Right forelimb (tissue), 1 donor: ENCODE measurements around the gene DCTN2.
"Not testable (repeated sequence)": the region's sequence is repeated elsewhere in the genome, so short reads cannot be mapped to it uniquely, and the experiment has no call there.

Experiments used
- DNase-seq: peaks from one replicate; pipeline ENCODE4 v3.0.0-alpha.2; 2018

The DCTN2 gene

DNA sequence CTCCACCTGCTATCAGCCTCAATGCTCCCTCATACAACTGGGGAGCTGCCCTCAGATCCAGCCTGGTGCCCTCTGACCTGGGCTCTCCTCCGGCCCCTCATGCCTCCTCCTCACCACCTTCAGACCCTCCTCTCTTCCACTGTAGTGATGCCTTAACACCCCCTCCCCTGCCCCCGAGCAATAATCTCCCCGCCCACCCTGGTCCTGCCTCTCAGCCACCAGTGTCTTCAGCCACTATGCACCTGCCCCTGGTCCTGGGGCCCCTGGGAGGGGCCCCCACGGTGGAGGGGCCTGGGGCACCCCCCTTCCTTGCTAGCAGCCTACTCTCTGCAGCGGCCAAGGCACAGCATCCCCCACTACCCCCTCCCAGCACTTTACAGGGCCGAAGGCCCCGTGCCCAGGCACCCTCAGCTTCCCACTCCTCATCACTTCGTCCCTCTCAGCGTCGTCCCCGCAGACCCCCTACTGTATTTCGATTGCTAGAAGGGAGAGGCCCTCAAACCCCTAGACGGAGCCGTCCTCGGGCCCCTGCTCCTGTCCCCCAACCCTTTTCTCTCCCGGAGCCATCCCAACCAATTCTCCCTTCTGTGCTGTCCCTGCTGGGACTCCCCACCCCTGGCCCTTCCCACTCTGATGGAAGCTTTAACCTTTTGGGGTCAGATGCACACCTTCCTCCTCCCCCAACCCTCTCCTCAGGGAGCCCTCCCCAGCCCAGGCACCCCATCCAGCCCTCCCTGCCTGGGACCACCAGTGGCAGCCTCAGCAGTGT lies 21.2 kb downstream of the DCTN2 start:
- DNase-seq = no peak

DNA sequence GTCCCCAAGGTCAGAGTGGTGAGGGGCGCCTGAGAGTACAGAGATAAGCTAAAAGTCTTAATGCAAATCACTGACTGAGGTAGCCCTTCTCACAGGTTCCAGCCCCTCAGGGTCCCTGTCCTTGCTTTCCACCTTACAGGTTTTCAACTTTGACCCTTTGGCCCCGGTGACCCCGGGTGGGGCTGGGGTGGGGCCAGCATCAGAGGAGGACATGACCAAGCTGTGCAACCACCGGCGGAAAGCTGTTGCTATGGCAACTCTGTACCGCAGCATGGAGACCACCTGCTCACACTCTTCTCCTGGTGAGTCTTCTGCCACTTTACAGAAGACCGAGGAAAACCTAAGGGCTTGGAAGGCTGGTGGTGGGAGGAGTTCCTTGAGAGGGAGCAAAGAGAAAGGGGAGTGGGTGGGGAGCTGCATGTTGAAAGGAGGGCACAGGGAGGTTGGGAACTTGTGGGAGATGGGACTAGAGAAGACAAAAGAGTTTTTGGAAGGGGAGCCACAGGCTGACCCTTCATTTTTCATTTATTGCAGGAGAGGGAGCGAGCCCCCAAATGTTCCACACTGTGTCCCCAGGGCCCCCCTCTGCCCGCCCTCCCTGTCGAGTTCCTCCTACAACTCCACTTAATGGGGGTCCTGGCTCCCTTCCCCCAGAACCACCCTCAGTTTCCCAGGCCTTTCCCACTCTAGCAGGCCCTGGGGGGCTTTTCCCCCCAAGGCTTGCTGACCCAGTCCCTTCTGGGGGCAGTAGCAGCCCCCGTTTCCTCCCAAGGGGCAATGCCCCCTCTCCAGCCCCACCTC lies 22.0 kb downstream of the DCTN2 start:
- no peak for DNase-seq

DNA sequence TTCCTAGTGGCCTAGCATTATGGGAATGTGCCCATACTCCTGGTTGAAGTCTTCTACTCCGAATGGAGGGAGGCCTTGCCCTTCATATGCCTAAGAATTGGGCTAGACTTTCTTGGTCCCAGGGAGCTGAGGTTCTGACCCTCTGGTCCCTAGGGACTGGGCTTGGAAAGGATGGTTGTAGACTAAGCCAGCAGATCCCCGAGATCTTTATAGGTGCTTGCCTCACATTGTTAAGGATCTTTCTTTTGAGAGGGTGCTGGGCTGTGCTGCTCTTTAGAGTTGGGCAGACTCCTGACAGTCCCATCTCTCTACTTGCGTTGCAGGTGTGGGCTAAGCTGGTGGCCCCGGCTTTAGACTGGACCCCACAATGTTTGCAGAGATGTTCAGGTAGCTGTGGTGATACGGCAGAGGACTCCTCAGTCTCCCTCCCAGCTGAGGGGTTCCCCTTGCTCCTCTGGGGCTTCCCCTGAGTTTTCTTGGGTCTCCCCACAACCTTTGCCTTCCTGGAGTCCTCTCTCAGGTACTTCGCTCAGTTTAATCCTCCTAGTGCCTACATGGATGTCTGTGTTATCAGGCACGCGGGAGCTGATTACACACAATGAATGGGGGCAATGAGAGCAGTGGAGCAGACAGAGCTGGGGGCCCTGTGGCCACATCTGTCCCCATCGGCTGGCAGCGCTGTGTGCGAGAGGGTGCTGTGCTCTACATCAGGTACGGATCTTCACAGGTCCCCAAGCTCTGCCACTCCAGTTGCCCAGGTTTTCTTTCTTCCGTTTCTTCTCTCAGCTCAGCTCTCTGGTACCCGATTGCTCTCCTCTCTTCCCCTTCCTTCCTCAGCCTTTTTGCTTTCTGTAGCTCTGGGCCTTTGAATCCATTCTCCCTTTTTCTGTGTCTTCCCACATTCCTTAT lies 23.0 kb downstream of the DCTN2 start:
- no peak for DNase-seq

DNA sequence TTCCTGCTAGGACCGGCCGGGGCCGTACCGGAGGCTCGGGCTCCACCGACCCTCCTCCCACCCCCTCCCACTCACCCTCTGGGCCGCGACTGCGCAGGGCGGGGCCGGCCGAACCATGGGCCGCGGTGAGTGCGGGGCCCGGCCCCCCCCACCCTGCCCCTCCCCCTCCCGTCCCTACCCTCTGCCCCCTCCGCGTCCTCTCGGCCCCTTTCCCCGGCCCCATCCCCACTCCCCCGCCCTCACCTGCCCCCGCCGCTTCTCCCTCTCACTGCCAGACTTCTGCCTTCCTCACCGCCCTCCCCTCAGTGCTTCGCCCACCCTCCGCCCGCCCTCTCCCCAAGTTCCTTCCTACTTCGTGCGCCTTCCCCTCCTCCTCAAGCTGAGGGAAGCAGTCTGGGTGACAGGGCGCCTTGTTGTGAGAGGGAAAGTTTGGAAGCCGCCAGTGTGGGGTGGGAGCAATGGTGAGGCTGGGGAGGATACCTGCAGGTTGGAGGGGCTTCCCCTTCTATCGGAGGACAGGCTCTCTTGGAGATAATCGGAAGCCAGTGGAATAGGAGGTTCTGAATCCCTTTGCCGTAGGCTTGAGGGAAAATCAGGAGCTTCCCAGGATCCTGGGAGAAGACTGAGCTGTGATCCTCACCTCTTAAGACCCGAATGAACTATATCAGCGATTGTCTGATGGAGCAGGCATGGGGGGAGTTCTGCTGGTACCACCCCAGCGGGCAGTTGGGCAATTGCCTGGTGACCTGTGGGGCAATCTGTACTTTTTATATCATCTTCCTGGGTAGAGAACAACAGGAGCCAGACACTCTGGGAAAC lies 23.9 kb downstream of the DCTN2 start:
- DNase-seq = peak; percentile 85

DNA sequence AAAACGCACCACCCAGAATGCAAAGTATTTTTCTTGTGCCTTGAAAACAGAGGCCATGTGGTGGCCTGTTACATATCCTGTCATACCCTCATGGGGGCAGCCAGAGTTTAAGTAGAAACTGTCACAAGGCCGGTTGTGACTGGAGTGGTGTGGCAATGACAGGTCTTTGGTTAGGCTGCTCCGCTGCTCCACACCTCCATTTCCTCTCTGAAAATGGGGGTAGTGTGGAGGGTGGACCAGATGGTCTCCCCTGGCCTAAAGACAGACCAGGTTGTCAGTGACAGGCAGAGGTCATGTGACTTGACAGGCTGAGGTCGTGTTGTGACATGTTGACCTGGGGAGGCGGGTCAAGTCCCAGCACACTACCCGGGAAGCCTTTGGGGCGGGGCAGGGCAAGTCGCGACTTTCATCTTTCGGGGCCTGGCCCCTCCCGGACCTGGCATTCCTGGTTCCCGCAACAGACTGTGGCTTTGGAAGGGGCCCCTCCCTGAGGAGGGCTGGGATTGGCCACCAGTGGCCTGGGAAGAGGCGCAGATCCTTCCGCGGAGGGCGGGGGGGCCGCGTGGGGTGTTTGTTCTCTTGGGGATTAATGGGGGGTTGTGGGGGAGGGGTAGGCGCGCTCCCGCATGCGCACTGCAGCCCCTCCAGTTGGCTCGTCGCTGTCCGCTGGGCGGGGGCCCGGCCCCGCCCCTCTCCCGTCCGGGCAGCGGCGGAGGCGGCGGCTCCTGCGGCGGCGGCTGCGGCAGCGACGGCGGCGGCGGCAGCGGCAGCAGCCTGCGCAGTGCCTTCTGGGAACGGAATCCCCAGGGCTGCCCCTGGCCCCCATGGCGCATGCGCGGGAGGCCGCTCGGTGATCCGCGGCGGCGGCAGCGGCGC lies 24.7 kb downstream of the DCTN2 start, which contains the start of gene MBD6:
Gene MBD6 (plus strand): TSS at position 814 of the 876 bp plus-strand sequence. CDS start 1,480 bp downstream, outside the sequence.
- peak; percentile 94 for DNase-seq

DNA sequence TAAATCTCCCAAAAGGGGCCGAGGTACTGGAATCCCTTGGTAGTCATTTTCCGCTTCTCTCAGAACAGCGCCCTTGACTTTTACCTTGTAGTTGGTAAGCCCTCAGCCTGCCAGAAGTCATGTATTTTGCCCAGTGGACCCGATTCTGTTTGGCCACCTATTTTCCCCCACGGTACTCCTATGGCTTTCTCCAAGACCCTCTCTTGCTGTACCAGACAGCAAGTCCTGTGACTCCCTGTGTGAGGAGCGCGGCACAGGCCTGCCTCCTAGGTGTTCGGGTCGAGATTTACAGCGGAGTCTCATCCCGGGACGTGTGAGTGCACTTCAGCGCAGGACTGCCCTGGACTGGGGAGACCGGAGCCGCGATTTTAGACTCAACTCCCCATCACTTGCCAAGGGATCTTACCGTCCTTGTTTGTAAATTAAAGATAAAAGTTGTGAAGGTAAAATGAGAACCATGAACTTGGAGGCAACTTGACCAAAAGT lies 25.4 kb downstream of the DCTN2 start:
- no peak for DNase-seq

DNA sequence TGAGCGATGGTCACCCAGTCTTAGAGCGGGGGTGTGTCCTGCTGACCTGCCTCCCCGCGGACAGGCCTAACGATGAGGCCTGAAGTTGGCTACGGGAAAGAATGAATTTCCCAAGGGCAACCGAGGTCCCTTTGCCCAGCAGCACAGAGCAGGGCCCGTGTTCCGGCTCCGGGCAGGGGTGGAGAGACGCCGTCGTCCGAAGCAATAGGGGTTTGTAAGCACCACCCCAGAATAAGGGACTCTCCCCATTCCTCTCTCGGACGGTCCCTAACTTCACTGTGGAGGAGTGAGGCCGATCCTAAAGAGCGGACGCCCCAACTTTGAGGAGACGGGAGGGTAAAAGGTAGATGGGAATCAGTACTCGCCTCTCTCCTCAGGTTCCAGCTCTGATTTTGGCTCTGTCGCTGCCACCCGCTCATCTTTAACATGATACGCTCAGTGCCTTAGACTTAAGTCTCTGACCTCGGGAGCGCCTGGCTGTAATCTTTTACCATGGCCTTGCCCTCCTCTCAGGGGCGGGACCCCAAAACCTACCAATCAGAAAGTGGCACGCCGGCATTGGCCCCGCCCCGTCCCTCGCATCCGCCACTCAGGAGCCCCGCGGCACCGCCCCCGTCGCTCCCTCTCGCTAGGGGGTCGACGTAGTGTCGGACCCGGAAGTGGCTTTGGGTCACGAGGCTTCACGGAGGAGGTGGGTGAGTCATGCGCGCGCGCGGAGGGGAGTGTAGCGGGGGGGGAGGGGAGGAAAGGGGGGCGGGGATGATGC lies 26.8 kb downstream of the DCTN2 start, which contains the start of gene DDIT3:
Gene DDIT3 (minus strand): TSS at position 462 of the 766 bp plus-strand sequence. CDS start 3,108 bp downstream, outside the sequence.
- DNase-seq = peak; percentile 100

DNA sequence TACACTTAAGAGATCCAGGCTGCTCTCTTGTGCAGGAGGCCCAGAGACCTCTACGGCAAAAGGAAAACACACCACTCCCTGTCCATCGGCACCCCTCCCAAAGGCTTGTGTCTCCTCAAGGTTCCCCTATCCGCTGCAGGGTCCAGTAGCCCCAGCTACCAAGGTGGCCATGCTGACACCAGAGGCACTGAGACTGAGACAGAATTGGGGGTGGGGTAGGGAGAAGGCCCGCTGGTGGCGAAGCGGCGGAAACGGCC lies 27.3 kb downstream of the DCTN2 start:
- peak; percentile 72 for DNase-seq

DNA sequence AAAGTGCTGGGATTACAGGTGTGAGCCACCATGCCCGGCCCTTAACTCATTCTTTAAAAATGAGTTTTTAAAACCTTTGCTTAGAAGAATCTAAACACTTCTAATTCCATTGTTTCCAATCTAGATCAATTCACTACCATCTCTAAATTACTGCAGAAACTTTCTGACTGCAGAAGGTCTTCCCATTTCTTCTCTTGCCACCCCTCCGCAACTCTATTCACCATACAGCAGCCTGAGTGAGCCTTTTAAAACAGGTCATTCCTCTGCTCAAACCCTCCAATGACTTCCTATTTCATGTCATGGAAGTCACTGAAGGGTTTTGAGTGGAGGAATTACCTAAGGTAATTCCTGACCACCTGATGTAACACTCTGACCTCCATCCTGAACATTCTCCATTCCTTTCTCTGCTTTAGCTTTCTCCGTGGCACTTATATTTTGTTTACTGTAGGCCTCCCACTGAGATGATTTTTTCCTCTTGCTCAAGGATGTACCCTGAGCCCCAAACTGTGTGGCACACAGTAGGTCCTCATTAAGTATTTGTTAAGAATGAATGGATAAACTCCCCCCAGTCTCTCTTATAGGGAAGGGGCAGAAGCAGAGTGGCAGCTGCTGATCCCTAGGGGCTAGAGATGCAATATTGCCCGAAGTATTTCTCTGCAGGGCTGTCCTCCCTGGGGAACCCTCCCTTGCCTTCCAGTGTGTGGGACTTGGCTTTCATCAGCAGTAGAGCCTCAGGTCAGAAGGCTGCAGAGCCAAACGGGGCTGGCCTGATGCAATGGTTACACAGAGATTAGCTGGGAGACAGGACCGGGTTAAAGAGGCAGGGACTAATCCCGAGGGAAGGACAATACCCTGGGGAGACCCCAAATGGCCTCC lies 27.8 kb downstream of the DCTN2 start:
- no peak for DNase-seq

DNA sequence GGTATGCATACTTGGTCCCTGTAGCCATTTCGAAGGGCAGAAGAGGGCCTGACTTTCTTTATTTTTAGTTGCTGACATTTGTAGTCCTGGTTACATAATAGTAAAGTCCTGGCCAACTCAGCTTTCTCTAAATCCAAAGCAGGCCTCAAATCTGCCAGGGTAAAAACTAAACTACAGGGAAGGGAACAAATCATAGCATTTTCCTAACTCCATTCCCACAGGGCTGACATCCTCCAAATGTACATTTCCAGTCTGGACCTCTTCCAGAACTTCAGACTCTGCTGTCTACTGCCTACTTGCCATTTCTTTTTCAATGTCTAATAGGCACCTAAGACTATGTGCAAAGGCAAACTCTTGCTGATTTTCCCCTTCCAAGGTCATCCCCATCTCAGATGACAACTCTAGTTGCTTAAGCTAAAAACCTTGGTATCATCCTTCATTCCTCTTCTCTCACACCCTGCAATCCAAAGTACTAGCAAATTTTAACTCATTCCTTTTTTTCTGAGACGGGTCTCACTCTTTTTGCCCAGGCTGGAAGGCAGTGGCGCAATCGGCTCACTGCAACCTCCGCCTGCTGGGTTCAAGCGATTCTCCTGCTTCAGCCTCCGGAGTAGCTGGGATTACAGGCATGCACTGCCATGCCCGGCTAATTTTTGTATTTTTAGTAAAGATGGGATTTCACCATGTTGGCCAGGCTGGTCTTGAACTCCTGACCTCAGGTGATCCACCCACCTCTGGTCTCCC lies 28.6 kb downstream of the DCTN2 start:
- DNase-seq = no peak

DNA sequence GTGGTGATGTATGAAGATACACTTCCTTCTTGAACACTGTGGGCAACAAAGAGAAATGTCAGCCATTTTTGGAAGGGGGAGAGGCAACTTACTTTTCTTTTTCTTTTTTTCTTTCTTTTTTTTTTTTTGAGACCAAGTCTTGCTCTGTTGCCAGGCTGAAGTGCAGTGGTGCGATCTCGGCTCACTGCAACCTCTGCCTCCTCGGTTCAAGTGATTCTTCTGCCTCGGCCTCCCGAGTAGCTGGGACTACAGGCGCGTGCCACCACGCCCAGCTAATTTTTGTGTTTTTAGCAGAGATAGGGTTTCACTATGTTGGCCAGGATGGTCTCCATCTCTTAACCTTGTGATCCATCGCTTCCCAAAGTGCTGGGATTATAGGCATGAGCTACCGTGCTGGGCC lies 29.3 kb downstream of the DCTN2 start:
- not testable (repeated sequence) for DNase-seq

DNA sequence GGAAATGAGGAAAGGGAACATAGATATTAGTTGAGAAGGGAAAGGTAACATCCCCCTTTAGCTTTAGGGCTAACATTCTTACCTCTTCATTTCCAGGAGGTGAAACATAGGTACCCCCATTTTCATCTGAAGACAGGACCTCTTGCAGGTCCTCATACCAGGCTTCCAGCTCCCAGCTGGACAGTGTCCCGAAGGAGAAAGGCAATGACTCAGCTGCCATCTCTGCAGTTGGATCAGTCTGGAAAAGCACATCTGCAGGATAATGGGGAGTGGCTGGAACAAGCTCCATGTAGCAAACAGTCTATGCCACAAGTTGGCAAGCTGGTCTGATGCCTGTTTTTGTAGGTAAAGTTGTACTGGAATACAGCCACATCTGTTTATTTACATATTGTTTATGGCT lies 29.8 kb downstream of the DCTN2 start:
- no peak for DNase-seq

DNA sequence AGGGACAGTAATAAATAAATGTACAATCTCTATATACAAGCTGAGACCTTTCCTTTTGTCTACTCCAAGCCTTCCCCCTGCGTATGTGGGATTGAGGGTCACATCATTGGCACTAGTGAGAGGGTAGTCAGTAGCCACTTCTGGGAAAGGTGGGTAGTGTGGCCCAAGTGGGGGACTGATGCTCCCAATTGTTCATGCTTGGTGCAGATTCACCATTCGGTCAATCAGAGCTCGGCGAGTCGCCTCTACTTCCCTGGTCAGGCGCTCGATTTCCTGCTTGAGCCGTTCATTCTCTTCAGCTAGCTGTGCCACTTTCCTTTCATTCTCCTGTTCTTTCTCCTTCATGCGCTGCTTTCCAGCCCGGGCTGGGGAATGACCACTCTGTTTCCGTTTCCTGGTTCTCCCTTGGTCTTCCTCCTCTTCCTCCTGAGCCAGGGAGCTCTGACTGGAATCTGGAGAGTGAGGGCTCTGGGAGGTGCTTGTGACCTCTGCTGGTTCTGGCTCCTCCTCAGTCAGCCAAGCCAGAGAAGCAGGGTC lies 30.3 kb downstream of the DCTN2 start:
- DNase-seq = no peak

DNA sequence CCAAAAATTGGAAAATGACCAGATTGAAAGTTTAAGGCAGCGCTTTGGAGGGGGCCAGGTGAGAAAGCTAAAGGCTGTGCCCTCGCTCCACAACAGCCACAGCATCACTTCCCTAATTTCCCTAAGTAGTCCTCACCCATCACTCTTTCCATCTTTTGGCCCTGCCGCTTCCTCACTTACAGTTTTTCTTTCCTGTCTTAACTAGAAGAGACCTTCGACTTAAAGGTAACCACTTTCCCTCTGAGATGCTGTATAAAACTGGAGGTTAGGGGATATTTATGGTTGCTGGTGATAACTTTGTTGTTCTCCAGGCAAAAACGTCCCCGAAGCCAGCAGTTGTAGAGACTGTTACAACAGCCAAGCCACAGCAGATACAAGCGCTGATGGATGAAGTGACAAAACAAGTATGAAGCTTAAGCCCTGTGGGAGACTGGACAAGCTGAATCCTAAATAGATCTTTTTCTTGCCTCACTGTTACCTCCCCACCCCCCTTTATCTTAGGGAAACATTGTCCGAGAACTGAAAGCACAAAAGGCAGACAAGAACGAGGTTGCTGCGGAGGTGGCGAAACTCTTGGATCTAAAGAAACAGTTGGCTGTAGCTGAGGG lies 31.0 kb downstream of the DCTN2 start:
- no peak for DNase-seq

DNA sequence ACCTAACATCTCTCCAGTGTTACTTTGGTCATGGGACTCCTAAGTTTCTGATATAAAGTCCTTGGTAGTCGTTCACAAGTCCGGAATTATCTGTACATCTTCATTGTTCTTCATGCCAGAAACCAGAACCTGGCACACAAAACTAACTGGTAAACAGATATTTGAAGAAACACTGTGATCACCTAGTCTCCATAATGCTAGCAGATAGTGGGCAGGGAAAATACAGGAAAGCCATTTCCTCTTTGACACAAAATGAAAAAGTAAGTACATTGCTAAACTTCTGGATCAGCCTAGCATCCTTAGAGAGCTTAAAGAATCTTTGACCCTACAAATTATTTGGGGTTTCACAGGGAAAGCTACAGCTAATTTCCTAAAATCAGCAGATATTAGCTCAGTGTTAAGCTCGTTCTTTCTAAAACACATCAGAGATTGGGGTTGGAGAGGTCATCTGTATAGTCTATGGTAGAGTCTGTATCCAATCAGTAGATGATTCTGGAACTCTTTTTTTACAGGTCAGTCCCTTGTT lies 31.5 kb downstream of the DCTN2 start:
- no peak for DNase-seq

DNA sequence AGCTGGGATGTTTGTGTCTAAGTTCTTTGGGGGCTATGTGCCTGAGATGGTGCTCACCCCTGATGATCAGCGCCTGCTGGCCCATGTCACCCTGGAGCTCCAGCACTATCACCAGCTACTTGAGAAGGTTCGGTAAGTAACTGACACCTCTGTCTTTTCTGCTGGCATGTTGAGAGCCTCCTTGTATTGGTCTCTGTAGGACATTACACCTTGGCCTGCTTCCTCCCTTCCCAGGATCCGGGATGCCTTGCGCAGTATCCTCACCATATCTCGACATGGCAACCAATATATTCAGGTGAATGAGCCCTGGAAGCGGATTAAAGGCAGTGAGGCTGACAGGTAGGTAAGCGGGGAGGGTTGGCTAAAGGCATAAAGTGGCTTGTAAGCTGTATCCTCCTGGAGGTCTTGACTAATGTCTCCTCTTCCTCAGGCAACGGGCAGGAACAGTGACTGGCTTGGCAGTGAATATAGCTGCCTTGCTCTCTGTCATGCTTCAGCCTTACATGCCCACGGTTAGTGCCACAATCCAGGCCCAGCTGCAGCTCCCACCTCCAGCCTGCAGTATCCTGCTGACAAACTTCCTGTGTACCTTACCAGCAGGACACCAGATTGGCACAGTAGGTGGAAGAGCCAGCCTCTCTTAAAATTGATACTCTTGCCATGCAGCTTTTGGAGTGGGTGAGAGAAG lies 32.1 kb downstream of the DCTN2 start:
- DNase-seq = no peak

DNA sequence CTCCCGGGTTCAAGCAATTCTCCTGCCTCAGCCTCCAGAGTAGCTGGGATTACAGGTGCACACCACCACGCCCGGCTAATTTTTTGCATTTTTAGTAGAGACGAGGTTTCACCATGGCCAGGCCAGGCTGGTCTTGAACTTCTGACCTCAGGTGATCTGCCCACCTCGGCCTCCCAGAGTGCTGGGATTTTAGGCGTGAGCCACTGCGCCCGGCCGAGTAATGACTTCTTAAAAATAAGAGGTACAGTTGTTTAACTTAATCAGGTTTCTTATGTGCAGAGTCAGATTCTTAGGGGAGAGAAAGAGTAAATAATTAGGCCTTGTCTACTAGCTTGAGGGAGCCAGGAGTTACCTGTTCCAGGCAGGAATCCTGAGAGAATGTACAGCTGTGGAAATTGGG lies 32.7 kb downstream of the DCTN2 start:
- DNase-seq = not testable (repeated sequence)
